ENCODE data around the gene METTL4. TPM values are rescaled to one million over a fixed set of nuclear protein-coding genes. Genes with fewer than 3 reads are reported as not detected.

METTL4 gene
- total and polyA plus RNA-seq, 9 of the 15 experiments (the other 6 are each of a cell fraction or from before 2014, with no cell fraction given): 7.9 to 32.8 (median 22.1) TPM

DNA sequence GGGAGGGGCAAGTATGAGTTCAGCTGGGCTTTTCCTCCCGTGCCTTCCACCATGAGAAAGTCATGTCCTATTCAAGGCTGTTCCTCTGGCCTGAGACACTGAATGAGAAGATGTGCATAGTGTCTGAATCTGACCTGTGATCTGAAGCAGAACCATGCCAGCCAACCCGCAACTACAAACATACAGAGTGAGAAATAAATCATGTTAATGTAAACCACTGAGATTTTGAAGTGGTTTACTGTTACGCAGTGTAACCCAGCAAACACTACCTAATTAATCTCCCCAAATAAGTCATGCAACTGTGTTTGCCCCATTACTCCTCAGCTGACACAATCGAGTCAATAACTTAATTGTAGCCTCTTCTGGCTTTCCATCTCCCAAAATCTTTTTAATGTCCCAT is 49.2 kb downstream of the METTL4 start (continued):
- TF ChIP-seq, protein P1, sequence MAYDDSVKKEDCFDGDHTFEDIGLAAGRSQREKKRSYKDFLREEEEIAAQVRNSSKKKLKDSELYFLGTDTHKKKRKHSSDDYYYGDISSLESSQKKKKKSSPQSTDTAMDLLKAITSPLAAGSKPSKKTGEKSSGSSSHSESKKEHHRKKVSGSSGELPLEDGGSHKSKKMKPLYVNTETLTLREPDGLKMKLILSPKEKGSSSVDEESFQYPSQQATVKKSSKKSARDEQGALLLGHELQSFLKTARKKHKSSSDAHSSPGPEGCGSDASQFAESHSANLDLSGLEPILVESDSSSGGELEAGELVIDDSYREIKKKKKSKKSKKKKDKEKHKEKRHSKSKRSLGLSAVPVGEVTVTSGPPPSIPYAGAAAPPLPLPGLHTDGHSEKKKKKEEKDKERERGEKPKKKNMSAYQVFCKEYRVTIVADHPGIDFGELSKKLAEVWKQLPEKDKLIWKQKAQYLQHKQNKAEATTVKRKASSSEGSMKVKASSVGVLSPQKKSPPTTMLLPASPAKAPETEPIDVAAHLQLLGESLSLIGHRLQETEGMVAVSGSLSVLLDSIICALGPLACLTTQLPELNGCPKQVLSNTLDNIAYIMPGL (CRISPR knock-in tag; IDR thresholded peaks at IDR 0.05): no peak
- TF ChIP-seq PHF8 (IDR thresholded peaks at IDR 0.05; ENCODE audit: borderline replicate concordance, low read length): no peak
- no peak for TF ChIP-seq PHB (CRISPR knock-in tag; IDR thresholded peaks at IDR 0.05)
- TF ChIP-seq ZNF121 (CRISPR knock-in tag; conservative IDR thresholded peaks at IDR 0.05): no peak
- no peak for TF ChIP-seq FOXM1 (IDR thresholded peaks at IDR 0.05; ENCODE audit: low read depth)
- TF ChIP-seq FOXM1 (CRISPR knock-in tag; IDR thresholded peaks at IDR 0.05; ENCODE audit: low read depth): no peak
- TF ChIP-seq ZNF408 (CRISPR knock-in tag; IDR thresholded peaks at IDR 0.05; ENCODE audit: low read depth): no peak
- TF ChIP-seq GABPA (tag; conservative IDR thresholded peaks at IDR 0.05; ENCODE audit: low read depth): no peak
- TF ChIP-seq ZNF445 (CRISPR knock-in tag; IDR thresholded peaks at IDR 0.05; ENCODE audit: low read depth): no peak
- TF ChIP-seq, protein P2, sequence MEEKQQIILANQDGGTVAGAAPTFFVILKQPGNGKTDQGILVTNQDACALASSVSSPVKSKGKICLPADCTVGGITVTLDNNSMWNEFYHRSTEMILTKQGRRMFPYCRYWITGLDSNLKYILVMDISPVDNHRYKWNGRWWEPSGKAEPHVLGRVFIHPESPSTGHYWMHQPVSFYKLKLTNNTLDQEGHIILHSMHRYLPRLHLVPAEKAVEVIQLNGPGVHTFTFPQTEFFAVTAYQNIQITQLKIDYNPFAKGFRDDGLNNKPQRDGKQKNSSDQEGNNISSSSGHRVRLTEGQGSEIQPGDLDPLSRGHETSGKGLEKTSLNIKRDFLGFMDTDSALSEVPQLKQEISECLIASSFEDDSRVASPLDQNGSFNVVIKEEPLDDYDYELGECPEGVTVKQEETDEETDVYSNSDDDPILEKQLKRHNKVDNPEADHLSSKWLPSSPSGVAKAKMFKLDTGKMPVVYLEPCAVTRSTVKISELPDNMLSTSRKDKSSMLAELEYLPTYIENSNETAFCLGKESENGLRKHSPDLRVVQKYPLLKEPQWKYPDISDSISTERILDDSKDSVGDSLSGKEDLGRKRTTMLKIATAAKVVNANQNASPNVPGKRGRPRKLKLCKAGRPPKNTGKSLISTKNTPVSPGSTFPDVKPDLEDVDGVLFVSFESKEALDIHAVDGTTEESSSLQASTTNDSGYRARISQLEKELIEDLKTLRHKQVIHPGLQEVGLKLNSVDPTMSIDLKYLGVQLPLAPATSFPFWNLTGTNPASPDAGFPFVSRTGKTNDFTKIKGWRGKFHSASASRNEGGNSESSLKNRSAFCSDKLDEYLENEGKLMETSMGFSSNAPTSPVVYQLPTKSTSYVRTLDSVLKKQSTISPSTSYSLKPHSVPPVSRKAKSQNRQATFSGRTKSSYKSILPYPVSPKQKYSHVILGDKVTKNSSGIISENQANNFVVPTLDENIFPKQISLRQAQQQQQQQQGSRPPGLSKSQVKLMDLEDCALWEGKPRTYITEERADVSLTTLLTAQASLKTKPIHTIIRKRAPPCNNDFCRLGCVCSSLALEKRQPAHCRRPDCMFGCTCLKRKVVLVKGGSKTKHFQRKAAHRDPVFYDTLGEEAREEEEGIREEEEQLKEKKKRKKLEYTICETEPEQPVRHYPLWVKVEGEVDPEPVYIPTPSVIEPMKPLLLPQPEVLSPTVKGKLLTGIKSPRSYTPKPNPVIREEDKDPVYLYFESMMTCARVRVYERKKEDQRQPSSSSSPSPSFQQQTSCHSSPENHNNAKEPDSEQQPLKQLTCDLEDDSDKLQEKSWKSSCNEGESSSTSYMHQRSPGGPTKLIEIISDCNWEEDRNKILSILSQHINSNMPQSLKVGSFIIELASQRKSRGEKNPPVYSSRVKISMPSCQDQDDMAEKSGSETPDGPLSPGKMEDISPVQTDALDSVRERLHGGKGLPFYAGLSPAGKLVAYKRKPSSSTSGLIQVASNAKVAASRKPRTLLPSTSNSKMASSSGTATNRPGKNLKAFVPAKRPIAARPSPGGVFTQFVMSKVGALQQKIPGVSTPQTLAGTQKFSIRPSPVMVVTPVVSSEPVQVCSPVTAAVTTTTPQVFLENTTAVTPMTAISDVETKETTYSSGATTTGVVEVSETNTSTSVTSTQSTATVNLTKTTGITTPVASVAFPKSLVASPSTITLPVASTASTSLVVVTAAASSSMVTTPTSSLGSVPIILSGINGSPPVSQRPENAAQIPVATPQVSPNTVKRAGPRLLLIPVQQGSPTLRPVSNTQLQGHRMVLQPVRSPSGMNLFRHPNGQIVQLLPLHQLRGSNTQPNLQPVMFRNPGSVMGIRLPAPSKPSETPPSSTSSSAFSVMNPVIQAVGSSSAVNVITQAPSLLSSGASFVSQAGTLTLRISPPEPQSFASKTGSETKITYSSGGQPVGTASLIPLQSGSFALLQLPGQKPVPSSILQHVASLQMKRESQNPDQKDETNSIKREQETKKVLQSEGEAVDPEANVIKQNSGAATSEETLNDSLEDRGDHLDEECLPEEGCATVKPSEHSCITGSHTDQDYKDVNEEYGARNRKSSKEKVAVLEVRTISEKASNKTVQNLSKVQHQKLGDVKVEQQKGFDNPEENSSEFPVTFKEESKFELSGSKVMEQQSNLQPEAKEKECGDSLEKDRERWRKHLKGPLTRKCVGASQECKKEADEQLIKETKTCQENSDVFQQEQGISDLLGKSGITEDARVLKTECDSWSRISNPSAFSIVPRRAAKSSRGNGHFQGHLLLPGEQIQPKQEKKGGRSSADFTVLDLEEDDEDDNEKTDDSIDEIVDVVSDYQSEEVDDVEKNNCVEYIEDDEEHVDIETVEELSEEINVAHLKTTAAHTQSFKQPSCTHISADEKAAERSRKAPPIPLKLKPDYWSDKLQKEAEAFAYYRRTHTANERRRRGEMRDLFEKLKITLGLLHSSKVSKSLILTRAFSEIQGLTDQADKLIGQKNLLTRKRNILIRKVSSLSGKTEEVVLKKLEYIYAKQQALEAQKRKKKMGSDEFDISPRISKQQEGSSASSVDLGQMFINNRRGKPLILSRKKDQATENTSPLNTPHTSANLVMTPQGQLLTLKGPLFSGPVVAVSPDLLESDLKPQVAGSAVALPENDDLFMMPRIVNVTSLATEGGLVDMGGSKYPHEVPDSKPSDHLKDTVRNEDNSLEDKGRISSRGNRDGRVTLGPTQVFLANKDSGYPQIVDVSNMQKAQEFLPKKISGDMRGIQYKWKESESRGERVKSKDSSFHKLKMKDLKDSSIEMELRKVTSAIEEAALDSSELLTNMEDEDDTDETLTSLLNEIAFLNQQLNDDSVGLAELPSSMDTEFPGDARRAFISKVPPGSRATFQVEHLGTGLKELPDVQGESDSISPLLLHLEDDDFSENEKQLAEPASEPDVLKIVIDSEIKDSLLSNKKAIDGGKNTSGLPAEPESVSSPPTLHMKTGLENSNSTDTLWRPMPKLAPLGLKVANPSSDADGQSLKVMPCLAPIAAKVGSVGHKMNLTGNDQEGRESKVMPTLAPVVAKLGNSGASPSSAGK (IDR thresholded peaks at IDR 0.05): no peak
- no peak for TF ChIP-seq HDAC1 (IDR thresholded peaks at IDR 0.05)

Data from K562 (cell line).